Measurements from ENCODE around the gene DNAH14.

Gene DNAH14

DNA sequence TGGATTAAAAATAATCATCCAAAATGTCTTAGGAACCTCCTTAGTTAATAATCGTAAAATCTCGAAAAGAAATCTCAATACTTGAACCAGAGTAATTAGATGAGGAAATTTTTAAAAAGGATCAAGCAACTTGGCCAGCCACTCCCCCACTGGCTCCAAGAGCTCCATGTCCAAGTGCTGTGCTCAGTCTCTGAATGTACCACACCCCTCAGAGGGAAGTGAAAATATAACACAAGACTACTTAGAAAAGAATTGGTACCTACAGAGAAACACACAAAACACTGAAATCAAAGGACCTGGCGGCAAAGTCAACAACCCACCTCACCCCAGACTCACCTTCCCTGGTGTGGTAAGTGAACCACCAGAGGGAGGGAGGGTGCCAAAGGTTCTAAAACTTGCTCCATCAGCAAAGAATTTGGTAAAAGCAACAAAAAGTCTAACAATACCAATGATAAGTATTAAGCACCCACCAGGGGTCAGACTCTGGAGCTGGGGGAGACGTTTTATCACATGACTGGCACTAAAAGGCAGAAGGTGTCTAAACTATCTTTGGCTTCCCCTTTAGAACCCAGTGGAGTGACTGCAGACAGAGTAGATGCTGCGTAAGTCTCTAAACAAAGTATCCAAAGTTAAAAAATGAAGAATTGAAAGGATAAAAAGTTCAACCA, 484.4 kb downstream of the DNAH14 start:
- peak; percentile 35 for DNase-seq

DNA sequence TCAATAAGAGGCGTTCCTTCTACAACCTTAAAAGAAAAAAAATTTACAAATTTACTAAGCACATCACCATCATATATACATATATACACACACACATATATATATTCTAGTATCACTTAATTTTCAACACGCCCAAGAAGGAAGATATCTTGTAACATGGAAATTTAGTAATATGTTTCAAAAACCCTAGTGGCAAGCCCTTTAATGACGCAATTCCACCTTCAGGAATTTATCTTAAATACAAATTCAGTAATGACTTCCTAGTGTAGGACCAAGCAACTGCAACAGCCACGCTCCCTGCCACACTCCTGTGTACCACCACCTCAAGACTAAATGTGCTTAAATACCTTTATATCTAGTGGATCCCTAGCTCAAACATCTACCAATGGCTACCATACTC, 485.8 kb downstream of the DNAH14 start:
- peak; percentile 21 for DNase-seq

DNA sequence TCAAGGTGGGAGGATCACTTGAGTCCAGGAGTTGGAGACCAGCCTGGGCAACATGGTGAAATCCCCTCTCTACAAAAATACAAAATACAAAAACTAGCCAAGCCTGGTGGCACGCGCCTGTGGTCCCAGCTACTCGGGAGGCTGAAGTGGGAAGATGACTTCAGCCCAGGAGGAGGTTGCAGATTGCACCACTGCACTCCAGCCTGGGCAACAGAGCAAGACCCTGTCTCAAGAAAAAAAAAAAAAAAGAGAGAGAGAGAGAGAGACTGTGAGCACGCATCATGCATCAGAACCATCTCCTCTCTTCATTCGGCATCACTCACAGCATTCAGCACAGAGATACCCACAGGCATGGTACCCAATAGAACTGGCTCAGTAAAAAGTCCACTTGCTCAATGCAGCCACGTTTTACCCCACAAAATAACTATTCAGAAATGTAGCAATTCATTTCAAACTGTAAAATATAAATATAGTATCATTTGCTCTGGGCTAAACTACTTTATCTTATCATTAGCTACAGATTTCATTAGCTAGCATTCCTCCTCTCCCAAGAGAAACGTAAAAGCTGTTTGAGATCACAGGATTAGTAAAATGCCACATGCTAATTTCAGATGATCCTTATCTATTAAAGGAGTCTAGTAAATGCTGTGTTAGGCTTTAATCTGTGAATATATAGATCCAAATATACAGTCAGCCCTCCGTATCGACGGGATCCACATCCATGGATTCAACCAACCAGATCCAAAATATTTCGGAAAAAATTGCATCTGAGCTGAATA, 486.7 kb downstream of the DNAH14 start:
- DNase-seq: no peak

DNA sequence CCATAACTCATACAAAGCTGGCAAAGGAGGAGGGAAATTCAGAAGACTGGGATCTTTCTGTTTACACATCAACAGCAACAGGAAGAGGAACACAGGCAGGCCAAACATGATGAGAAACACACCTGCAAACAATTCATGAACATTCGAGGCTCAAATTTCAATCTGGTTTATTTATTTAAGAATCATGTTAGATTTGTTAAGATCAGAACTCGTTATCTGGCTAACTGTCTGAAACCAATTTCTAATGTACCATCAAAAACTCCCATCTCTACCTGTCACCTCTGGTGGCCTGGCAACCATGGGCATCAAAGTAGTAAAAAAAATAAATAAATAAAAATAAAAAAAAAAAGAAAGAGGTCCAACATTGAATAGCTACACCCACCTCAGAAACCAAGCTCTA, 488.6 kb downstream of the DNAH14 start:
- no peak for DNase-seq

DNA sequence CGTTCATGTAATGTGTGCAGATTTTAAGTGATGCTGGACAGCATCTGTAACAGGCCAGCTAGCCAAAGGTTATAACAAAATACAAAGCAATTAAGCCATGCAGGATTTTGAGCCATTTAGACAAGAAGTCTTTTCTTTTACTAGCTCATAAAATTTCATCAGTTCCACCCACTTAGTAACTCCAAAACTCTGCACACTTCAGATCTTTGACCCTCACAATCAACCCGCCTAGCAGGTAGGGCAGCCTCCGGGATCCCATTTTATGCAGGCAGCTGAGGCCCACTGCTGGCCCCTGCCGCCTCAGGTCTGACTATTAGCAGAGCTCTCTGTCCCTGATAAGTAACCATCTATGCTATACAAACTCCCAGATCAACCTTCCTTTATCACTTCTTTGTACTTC, 489.1 kb downstream of the DNAH14 start:
- DNase-seq: no peak

DNA sequence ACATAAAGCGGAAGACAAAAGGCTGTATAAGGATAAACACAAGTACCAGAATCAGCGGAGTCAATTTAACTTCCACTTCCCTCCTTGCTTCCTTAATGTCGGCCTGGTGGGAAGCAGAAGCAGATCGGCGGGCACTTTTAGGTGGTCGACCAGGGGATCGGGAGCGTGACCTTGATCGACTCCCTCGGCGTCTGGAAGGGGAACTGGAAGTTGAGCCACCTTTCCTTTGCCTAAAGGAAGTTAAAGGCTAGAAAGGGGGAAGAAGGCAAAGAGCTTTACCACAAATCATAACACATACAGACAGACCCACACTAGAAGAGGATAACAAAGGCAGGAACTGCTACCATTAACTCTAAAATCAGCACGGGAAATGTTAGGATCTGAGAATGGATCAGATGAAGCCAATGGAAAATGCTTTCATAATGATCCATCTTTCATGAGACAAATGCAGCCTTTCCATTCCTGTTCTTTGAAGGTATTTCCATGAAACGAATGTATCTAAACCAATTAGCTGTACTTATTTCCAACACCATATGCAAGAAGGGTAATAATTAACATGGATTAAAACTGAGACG, 492.6 kb downstream of the DNAH14 start:
- DNase-seq: peak; percentile 23

DNA sequence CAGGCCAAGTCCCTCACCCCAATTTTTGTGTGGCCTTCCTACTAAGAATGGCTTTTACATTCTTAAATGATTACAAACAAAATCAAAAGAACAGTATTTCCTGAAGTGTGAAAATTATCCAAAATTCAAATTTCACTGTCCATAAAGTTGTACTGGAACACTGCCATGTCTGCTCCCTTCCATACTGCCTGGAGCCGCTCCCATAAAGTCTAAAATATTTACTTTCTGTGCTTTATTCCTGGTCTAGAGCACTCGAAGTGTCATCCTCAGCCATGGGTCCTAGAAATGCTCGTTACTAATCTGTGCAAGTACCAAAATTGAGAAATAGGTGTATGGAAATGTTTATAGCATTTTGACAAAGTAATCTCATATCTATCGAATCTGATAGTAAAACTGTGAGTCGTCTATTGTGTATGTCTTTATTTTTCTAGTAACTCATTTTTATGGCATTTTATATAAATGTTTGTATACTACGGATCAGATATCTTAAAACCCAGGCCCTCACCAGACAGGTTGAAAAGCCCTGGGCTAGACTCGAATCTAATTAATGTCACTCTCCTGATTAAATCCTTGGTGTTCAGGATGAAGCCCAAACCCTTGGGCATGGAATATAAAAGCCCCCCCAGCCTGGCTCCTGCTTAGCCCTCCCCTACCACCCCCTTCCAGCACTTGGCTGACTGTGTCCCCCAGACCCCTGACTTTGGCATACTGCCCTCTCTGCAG, 493.5 kb downstream of the DNAH14 start:
- DNase-seq: no peak

DNA sequence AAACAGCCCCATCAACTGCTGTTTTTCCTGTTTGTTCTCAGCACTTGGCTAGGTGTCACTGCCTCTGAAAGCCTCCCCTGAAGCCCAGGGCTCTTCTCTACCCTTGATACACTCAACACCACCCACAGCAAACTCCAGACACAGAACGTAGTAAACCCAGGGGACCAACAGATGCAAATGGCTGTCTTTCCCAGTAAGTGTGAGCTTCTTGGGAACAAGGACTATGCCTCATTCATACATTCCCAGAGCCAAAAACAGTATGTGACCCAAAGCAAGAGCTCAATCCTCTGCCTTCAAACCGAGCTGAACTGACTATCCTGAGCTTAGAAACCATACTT, 494.0 kb downstream of the DNAH14 start:
- no peak for DNase-seq

DNA sequence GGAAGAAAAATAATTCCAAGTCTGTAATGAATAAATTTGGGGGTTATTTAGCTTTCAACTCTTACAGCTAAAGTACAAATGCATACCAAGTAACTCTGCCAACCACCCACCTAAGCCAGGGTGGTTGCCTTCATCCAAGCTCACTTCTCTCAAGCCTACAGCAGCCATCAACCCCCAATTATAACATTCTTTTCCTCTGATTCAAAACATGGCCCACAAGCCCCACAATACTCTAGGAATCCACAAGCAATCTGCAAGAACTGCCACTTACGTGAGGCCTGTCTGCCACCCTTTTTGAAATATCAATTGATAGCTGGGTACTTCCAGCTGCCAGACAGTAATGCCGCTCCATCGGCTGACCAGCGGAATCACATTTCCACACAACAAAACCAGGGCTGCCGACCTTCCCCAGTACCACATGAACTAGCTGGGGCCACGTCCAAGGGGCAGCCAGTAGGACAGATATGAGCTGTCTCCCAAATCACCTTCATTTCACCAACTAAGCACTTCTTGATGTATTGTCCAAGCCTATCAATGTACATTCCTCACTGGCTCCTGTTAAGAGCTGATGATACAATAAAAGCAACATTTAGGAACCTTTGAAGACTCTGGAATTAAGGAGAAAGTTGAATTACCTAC, 495.2 kb downstream of the DNAH14 start:
- DNase-seq: no peak

DNA sequence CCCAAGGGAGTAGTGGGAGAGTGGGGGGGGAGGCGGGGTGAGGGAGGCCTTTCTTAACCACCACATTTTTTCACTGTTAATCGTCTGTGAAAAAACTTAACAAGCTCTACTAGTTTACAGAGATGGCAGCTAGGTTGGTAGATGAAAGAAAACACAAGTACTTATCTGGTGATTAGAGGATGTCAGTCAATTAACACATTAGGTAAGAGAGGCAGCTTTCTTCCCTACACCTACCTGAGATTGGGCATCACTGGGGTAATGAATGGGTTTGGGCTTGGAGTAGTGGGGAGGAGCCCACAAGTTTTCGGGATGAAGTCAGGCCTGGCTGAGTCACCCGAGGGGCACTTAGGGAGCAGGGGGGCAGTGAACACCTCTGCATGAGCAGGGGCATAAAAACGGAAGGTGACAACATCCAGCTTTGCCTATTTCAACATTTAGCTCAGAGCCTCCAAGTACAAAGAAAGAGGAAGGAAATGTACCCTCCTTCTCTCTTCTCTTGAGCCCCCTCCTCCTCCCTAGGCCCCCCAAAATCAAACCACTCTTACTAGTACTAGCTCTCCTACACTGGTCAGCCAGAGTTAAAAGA, 495.8 kb downstream of the DNAH14 start:
- peak; percentile 48 for DNase-seq

DNA sequence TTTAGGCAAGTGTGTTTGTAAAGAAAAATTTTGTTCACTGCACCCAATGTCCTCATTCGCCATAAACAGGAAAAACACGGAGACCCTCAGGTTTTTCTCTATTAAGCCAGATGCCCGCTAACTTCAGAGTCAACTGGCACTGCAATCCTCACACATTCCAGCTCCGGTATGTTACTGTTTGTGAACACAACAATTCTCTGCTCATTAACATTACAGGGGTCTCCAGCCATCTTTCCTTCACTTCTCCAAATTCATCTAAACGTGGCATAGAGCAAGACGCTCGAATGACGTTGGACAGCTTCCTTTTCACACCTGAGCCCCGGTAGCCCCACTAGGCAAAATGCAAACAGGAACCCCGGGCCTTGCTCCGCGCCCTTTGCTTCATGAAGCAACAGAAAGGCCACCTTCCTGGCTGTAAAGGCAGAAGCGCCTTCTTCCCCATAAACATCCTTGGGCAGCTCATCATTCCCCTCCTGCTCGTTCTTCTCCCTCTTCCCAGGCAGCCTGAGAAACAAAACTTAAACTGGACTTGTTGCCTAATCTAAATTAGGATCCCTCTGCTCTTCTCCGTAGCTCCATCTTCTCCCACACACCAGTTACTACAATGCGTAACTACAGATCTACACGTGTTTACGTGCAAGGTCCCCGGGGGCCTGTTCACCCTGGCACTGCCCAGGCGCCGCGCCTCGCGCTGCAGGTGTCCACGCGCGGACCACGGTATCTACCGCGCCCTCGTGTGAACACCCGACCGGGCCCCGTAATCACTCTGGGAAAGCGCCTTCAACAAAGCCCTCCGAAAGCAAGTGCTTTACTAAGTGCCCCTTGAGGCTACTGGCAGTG, 497.1 kb downstream of the DNAH14 start:
- peak; percentile 40 for DNase-seq

DNA sequence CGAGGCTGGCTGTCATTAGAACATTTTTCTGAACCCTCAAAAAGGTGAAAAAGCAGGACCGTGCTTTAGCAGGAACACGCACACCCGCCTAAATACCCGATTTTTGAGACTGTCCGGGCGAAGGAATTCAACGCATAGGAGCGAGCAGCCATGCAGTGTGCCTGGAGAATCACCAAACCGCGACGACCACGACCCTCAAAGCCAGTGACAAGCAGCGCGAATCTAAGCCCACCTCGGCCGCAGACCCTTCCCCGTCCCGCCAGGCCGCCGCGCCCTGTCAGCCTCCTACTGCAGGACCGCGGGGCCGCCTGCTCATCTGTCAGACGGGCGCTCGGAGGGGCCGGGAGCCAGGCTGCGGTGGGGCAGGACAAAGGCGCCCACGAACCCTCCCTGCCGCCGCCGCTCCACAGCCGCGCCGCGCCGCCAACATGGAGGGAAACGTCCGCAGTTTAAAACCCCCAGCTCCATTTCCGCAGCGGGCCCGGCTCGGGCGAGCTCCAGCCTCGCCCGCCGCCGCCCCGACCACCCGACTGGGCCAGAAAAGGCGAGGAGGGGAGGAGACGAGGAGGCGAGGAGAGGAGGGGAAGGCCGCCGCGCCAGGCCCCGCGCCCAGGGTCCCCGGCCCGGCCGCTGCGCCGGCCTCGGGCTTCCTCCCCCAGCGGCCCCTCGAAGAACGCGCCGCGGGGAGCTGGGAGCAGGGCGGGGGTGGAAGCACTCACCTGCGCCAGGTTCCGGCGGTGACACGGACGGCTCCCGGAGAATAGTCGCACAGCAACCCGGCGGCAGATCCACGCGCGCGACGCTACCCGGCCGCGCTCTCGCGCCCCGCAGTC, 498.0 kb downstream of the DNAH14 start, which contains the start of gene LBR:
Gene LBR (minus strand): TSS at position 804 of the 833 bp plus-strand sequence. CDS start 3,963 bp downstream, outside the sequence.
- DNase-seq: peak; percentile 34

DNA sequence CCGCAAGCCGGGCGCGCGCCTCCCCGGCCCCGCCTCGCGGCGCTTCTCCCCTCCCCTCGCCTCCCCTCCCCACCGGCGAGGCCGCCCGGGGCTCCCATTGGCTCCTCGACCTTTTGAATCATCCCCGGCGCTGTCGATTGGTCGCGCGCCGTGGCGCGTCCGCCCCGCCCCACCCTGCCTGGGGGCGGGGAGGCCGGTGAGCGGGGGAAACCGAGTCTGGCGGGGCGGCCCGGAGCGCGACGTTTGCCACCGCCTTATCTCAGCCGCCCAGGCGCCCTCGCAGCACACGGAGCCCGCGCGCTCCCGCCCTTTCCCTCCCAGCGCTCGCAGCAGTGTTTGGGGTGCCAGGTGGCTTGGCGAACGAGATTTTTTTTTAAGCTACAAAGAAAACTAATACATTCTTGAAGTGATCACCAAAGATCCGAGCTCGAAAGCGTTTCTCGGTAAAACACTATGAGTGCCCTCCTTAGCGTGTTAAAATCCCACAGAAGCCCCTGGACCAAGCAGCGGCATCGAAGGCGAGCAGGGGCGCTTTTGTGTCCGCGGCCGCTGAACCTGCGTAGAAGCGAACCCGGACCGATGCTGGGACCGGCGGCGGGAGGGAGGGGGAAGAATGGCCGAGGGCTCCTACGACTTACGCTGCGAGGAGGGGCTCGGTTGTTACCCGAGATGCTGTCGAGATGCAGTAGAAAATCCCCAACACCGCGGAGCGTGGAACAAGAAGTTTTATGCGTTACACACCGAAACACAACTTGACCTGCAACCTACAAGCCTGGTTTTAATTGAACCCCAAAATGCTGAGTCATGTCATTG, 498.8 kb downstream of the DNAH14 start:
- peak; percentile 92 for DNase-seq

DNA sequence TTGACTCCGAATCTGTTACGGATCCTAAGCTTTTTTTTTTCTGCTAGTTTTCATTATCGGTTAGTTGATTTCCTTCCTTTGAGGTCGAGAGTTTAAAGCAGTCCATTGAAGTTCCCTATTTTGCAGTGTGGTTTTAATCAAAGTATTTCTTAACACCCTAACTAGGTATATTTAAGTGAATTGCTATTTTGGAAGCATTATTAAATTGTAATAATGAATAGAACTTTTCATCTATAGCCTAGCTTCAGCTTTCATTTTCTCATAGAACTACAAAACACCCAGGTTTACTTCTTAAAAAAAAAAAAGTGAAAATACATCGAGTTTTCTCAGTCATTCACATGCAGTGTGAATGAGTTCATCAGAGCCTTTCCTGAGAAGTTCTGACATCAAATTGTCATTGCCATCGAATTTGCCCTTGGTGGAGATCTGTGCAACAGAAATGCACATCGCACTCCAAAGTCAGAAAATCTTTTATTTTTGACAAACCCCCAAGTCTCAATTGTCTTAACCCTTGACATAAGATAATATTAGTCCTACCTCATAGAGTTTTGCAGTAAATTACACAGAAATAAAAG, 499.5 kb downstream of the DNAH14 start:
- DNase-seq: peak; percentile 67

DNA sequence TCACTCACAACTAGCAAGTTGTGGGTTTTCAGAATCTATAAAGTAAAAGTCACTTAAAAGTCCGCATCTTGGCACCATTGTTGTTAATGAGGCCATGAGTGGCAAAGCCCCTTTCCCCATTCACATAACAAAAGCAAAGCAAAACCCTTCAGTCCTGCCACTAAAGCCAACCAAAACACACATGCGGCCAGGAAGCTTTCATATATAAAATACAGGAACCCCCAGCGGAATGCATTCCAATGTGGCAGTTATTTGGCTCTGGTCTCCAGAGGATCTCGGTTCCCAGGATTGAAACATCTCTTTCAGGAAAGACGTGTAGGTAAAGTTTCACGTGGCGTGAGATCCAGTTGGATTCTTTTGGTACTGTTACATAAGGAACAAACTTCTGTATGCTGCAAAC, 500.8 kb downstream of the DNAH14 start:
- no peak for DNase-seq

DNA sequence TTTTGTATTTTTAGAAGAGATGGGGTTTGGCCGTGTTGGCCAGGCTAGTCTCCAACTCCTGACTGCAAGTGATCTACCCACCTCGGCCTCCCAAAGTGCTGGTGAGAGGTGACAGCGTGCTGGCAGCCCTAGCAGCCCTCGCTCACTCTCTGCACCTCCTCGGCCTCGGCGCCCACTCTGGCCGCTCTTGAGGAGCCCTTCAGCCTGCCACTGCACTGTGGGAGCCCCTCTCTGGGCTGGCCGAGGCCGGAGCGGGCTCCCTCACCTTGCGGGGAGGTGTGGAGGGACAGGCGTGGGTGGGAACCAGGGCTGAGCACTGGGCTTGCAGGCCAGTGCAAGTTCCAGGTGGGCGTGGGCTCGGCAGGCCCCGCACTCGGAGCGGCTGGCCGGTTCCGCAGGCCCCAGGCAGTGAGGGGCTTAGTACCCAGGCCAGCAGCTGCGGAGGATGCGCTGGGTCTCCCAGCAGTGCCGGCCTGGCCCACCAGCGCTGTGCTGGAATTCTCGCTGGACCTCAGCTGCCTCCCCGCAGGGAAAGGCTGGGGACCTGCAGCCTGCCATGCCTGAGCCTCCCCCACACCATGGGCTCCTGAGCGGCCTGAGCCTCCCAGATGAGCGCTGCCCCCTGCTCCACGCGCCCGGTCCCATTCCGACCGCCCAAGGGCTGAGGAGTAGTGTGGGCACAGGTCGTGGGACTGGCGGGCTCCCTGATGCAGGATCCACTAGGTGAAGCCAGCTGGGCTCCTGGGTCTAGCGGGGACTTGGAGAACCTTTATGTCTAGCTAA, 501.8 kb downstream of the DNAH14 start:
- no peak for DNase-seq

DNA sequence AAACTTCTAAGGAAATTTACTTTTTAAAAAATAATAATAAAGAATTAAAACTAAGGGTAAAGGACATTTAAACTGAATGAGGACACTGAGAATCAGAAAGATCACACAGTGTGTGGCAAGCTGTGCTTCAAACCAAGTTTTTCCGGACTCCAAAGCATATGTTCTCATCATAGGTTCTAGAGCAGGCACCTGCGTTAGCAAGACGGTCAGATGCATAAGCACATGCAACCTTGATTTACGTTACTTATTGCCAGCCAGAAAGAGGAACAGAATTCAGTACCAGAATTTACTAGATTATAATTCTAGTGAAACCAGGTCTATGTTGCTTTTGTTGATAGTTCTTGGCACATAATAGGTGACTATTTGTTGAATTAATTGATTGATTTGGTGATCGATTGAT, 504.6 kb downstream of the DNAH14 start:
- DNase-seq: no peak

DNA sequence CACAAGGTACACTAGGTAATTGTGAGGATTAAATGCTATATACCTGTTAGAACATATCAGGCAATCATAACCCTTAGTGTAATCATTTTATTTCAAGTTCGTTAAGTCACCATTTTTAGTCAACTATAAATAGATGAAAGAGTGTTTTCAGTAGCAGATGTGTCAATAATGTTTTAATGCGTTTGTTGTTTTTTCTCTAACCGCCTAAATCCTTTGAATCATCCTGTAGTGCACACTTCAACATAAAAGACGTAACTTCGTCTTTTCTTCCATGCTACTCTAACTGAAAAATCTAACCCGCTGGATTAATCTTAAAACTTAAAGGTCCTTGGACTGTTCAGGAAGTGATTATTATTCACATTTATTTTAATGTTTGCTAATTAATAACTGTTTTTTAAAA, 505.6 kb downstream of the DNAH14 start:
- DNase-seq: no peak

DNA sequence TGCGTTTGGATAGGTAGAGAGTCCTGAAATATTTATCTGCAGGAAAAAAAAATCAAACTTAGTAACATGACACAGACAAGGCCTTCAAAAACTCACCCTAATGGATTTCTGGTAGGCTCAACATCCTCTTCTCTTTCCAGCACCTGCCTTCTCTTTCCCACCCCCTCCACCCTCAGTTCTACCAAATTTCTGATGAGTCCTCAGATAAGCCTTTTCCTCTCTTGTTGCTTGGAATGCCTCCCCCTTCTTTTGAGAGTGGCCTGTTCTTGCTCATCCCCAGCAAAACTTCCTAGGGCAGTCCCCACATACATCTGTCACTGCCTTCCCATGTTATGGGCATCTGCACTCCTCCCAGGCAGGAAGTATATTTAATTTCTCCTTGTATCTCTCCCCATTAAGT, 506.0 kb downstream of the DNAH14 start:
- DNase-seq: no peak
